Fibroblast of pulmonary artery (primary cell): Measurements from ENCODE around the gene PKD2L2.
A peak's percentile ranks its signal among the peaks of the same experiment; 100 is the strongest.
"Not testable (repeated sequence)": the region's sequence is repeated elsewhere in the genome, so short reads cannot be mapped to it uniquely, and the experiment has no call there.

Experiments used
- DNase-seq: peaks from one replicate; pipeline ENCODE4 v3.0.0-alpha.2; 2010; ENCODE audit warnings: low read depth
- H3K4me3 ChIP-seq: replicated peaks from 2 replicates; pipeline ENCODE4 v1.5.1; 2011; ENCODE audit warnings: low read depth, mild to moderate bottlenecking, control low read depth, low read length, moderate library complexity
- TF ChIP-seq, protein P1 (sequence below): IDR thresholded peaks from 2 replicates; pipeline ENCODE4 v1.5.1; 2011; ENCODE audit warnings: mild to moderate bottlenecking, control low read depth, low read length, inconsistent platforms; ENCODE audit errors: missing control alignments

Gene PKD2L2

DNA sequence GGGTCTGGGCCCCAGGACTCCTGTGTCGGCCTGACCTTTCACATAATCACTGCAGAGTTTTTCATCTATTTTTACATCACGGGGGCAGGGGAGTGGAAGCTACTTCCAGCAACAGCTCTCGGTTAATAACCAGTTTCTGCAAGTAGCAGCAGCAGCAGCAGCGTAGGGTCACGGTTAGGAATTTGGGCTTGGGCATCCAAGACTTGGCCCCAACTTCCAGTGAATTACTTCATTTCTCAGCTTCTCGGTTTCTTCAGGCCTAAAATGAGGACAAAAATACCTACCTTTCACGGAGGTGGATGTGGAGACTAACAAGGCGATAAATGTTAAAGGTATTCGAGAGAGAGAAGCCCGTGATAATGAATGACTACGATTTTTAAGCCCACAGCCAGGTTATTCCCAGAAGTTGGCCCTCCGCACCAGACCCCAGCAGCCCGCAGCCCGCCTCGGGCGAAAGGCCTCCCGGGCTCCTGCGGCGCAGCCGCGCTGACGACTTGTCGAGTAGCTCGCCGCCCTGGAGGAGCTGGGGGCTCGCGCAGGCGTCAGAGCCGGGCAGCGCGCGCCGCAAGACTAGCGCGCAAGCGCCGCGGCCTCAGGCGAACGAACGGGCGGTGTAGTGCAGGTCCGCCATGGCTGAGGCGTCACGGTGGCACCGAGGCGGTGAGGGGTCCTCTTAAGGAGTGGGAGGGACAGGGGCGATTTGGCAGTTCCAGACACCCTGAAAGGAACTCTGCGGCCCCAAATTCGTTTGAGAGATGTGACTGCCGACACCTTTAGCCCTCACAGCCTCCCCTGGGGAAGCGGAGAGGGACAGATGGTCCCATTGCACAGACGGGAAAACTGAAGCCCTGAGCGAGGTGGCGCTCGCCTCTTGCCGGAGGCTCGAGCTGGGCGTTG is at the start of gene PKD2L2:
TSS of gene PKD2L2 (plus strand) at position 595 of the 897 bp plus-strand sequence. CDS start at position 630, 35 bp downstream.
- DNase-seq = peak; percentile 91
- TF ChIP-seq, protein P1, sequence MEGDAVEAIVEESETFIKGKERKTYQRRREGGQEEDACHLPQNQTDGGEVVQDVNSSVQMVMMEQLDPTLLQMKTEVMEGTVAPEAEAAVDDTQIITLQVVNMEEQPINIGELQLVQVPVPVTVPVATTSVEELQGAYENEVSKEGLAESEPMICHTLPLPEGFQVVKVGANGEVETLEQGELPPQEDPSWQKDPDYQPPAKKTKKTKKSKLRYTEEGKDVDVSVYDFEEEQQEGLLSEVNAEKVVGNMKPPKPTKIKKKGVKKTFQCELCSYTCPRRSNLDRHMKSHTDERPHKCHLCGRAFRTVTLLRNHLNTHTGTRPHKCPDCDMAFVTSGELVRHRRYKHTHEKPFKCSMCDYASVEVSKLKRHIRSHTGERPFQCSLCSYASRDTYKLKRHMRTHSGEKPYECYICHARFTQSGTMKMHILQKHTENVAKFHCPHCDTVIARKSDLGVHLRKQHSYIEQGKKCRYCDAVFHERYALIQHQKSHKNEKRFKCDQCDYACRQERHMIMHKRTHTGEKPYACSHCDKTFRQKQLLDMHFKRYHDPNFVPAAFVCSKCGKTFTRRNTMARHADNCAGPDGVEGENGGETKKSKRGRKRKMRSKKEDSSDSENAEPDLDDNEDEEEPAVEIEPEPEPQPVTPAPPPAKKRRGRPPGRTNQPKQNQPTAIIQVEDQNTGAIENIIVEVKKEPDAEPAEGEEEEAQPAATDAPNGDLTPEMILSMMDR = no peak
- peak within 1 kb of the TSS; percentile 50 for H3K4me3 ChIP-seq

DNA sequence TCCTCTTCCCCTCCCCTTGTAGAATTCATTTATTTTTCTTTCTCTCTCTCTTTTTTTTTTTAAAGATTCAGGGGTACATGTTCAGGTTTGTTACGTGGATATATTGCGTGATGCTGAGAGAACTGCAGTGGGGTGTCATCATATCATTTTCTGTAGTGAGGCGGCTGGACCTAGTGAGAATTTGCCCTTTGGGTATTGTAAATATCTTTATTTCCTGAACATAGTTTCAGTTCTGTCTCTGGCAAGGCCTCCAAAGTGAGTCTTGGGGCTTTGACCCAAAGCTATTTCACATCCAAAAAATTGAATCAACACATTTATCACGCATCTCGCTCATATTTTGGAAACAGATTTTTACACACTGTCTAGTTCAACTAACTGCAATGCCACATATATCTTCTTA is 47.0 kb upstream of the PKD2L2 start:
- TF ChIP-seq, protein P1 = no peak
- no peak for DNase-seq
- H3K4me3 ChIP-seq = no peak overlapping the region

DNA sequence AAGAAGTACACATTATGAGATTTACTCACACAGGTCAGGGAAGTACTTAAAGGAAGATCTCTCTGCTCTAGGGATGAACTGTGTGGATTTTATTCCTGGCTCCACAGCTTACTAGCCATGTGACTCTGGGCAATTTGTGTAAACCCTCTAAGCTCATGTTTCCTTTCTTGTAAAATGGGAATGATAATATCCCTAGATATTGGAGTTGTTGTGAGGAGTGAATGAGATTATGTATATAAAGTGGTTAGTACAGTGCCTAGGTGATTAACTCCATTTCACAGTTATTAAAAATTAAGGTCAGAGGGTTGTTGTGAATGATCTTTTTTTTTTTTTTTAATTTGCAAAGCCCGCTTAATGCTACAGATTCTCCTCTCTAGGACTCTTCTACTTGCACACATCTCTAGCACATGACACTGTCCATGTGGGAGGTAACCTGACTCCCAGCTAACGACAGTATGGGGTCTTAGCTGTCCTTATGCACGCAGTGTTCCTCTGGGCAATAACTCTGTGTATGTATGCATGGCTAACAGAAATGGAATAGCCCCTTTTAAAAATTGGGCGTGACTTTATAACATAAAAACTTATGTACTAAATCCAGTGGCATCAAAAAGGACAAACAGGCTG is 45.5 kb upstream of the PKD2L2 start:
- TF ChIP-seq, protein P1 = no peak
- H3K4me3 ChIP-seq = no peak overlapping the region
- no peak for DNase-seq

DNA sequence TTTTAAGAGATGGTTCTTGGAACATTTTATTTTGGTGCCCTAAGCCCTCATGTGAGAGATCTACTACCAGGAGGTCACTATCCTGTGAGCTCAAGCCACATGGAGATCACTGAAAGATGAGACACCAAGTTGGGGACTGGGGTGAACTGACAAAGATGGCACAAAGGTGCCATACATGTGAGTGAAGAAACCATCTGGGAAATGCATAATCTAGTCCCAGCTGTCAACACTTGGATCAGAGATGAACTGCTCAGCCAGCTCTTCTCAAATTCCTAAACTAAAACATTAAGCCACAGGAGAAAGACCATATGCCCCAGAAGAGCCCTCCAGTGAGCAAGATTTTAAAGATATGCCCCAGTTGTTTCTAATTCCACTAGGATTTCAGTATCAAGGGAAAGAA is 43.8 kb upstream of the PKD2L2 start:
- TF ChIP-seq, protein P1 = no peak
- DNase-seq = no peak

DNA sequence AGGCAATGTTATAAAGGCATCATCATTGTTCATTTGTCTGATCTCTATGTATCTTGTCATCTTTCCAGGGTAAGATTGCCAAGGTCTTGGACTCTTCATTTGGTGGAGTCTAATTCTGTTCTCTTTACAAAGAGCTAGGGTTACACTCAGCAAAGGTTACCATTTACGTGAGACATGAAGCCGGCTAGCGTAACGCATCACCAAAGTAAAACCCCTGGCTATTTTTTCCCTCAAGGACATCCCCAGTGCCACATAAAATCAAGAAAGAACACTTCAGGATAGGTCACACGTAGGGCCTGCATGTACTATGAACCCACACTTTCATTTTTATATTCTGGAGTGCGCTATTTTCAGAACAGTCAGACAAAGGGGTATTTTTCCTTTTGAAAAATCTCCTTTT is 41.6 kb upstream of the PKD2L2 start:
- no peak overlapping the region for H3K4me3 ChIP-seq
- TF ChIP-seq, protein P1 = no peak
- DNase-seq = no peak

More for the DNA sequence above, 43.8 kb upstream of the PKD2L2 start:
- no peak overlapping the region for H3K4me3 ChIP-seq

DNA sequence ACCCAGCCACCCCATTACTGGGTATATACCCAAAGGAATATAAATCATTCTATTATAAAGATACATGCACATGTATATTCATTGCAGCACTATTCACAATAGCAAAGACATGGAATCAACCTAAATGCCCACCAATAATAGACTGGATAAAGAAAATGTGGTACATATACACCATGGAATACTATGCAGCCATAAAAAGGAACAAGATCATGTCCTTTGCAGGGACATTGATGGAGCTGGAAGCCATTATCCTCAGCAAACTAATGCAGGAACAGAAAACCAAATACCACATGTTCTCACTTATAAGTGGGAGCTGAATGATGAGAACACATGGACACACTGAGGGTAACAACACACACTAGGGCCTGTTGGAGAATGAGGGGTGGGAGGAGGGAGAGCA is 36.1 kb upstream of the PKD2L2 start:
- not testable (repeated sequence) for H3K4me3 ChIP-seq, DNase-seq

DNA sequence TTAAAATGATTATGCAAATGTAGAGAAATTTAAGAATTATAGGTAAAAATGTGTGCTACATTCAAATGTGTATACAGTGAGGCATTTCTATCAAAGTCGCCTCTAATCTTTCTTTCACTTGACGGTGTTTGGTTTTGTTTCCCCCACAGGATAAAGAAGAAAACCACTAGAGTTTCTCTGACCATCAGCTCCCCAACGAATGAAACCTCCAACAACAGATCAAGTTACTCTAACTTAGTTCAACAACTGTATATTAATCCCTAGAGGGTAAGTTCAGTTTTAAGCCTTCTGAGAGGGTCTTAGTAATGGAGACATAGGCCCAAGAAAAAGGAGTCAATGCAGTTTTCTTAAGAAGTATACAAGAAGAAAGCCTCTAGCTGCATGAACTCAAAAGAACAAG is 33.1 kb upstream of the PKD2L2 start:
- TF ChIP-seq, protein P1 = no peak
- no peak overlapping the region for H3K4me3 ChIP-seq
- no peak for DNase-seq
